Measurements from ENCODE around the gene PSMG4. TPM values are rescaled to one million over a fixed set of nuclear protein-coding genes. Genes with fewer than 3 reads are reported as not detected.
A peak's percentile ranks its signal among the peaks of the same experiment; 100 is the strongest.

The PSMG4 gene
- total and polyA plus RNA-seq, 2 donors (not counting 3 experiments of a cell fraction or from before 2014, with no cell fraction given) = 31.4 to 46.0 TPM

GRCh38 chr6:3259491-3259958 lies 778 bp downstream of the PSMG4 start:
- TF ChIP-seq POLR2AphosphoS5 (IDR thresholded peaks at IDR 0.05; ENCODE audit: insufficient read depth, low read depth, low read length) = peak; percentile 23
- no peak for TF ChIP-seq GATA2 (IDR thresholded peaks at IDR 0.05; ENCODE audit: insufficient read depth, insufficient read length, low read depth, low read length)
- no peaks in the 10 kb centered on the region for H4K20me1 ChIP-seq (replicated peaks; ENCODE audit: control insufficient read depth, extremely low read depth, insufficient read depth, low read length)
- H3K9ac ChIP-seq (replicated peaks; ENCODE audit: extremely low read depth, insufficient read depth, low read length) = peak overlapping the region; percentile 49
- peaks cover 3 to 10% of the 10 kb centered on the region in 2 experiments for H3K36me3 ChIP-seq (ENCODE audit: control insufficient read depth in 2 of 2, extremely low read depth in 1 of 2, insufficient read depth in 2 of 2, low read length in 2 of 2)
- H3K4me3 ChIP-seq (replicated peaks in 1 of 3; ENCODE audit: insufficient read depth in 1 of 3, low read depth in 1 of 3, low read length in 3 of 3) = peak overlapping the region; percentile 36 to 98 (median 41)
- ChIA-PET CTCF (interaction anchor here (0.7 to 4.4 kb wide), 9 partner anchors 8 to 719 kb away, joined by 3 to 25 read pairs (median 3); partner anchors contain the start of gene TUBB2A), POLR2A (no interaction called here)
- H3K9me3 ChIP-seq (replicated peaks; ENCODE audit: control insufficient read depth, insufficient read depth, low read length) = no peaks in the 10 kb centered on the region
- peak overlapping the region; percentile 16 for H3K4me2 ChIP-seq (ENCODE audit: insufficient read depth, low read length)
- intact Hi-C loops (cut with micrococcal nuclease) = loop anchor here (2.0 kb wide), 4 partner anchors 65 to 261 kb away; partner anchors contain the start of genes NQO2 and RIPK1
- peaks cover 55% of the 10 kb centered on the region for H3K79me2 ChIP-seq (ENCODE audit: control insufficient read depth, insufficient read depth, low read length)
- dilution Hi-C loops (cut with MboI; ENCODE audit: extremely low pct_ligation_motif_present, low sequenced_read_pairs) = no loop called here
- H2AFZ ChIP-seq (ENCODE audit: low read depth, low read length) = peak overlapping the region; percentile 33
- peaks cover 4 to 5% of the 10 kb centered on the region in 2 experiments for H3K27me3 ChIP-seq (ENCODE audit: control insufficient read depth in 2 of 2, insufficient read depth in 2 of 2, low read length in 2 of 2)
- no TSS peak for BruUV-seq (replicated peaks)
- H3K4me1 ChIP-seq (ENCODE audit: control insufficient read depth, extremely low read depth, insufficient read depth, low read length) = peaks cover 7% of the 10 kb centered on the region
- DNase-seq (ENCODE audit: low read depth, low spot score) = peak; percentile 50
- H3K27ac ChIP-seq (ENCODE audit: insufficient read depth, low read depth, low read length) = peak overlapping the region; percentile 10
- FAIRE-seq = peak; percentile 91
- H3K9me1 ChIP-seq (replicated peaks; ENCODE audit: control insufficient read depth, extremely low read depth, insufficient read depth, low read length) = no peaks in the 10 kb centered on the region

GRCh38 chr6:3260296-3260695 lies 1.5 kb downstream of the PSMG4 start:
- no TSS peak for BruUV-seq (replicated peaks)

More at GRCh38 chr6:3260296-3260695, 1.5 kb downstream of the PSMG4 start:
- ChIA-PET CTCF (interaction anchor here (1.3 to 4.4 kb wide), 4 partner anchors 8 to 135 kb away, joined by 3 to 25 read pairs (median 8); partner anchors contain the start of gene TUBB2A), POLR2A (no interaction called here)
- DNase-seq (ENCODE audit: low read depth, low spot score) = no peak
- peak overlapping the region; percentile 24 for H3K4me2 ChIP-seq (ENCODE audit: insufficient read depth, low read length)
- no peak overlapping the region for H3K9ac ChIP-seq (replicated peaks; ENCODE audit: extremely low read depth, insufficient read depth, low read length)
- peaks cover 3 to 10% of the 10 kb centered on the region in 2 experiments for H3K36me3 ChIP-seq (ENCODE audit: control insufficient read depth in 2 of 2, extremely low read depth in 1 of 2, insufficient read depth in 2 of 2, low read length in 2 of 2)
- no peak overlapping the region for H3K4me3 ChIP-seq (replicated peaks in 1 of 3; ENCODE audit: insufficient read depth in 1 of 3, low read depth in 1 of 3, low read length in 3 of 3)
- peaks cover 7% of the 10 kb centered on the region for H3K4me1 ChIP-seq (ENCODE audit: control insufficient read depth, extremely low read depth, insufficient read depth, low read length)
- H3K79me2 ChIP-seq (ENCODE audit: control insufficient read depth, insufficient read depth, low read length) = peaks cover 62% of the 10 kb centered on the region
- no peaks in the 10 kb centered on the region for H3K9me3 ChIP-seq (replicated peaks; ENCODE audit: control insufficient read depth, insufficient read depth, low read length)
- no peaks in the 10 kb centered on the region for H3K9me1 ChIP-seq (replicated peaks; ENCODE audit: control insufficient read depth, extremely low read depth, insufficient read depth, low read length)
- H4K20me1 ChIP-seq (replicated peaks; ENCODE audit: control insufficient read depth, extremely low read depth, insufficient read depth, low read length) = no peaks in the 10 kb centered on the region
- H2AFZ ChIP-seq (ENCODE audit: low read depth, low read length) = no peak overlapping the region
- H3K27ac ChIP-seq (ENCODE audit: insufficient read depth, low read depth, low read length) = no peak overlapping the region
- dilution Hi-C loops (cut with MboI; ENCODE audit: extremely low pct_ligation_motif_present, low sequenced_read_pairs) = no loop called here
- H3K27me3 ChIP-seq (ENCODE audit: control insufficient read depth in 2 of 2, insufficient read depth in 2 of 2, low read length in 2 of 2) = peaks cover 1 to 4% of the 10 kb centered on the region in 2 experiments
- TF ChIP-seq EZH2 (IDR thresholded peaks at IDR 0.05; ENCODE audit: borderline replicate concordance, low read depth, low read length, severe bottlenecking) = no peak
- TF ChIP-seq GATA2 (IDR thresholded peaks at IDR 0.05; ENCODE audit: insufficient read depth, insufficient read length, low read depth, low read length) = no peak
- no peak for TF ChIP-seq JUN (IDR thresholded peaks at IDR 0.05; ENCODE audit: borderline replicate concordance, insufficient read depth, insufficient read length, low read depth)
- no peak for TF ChIP-seq POLR2AphosphoS5 (IDR thresholded peaks at IDR 0.05; ENCODE audit: insufficient read depth, low read depth, low read length)
- TF ChIP-seq POLR2A (IDR thresholded peaks at IDR 0.05; ENCODE audit: low read depth, low read length) = no peak
- no peak for TF ChIP-seq MAX (IDR thresholded peaks at IDR 0.05; ENCODE audit: insufficient read depth, insufficient read length)
- TF ChIP-seq CTCF (IDR thresholded peaks at IDR 0.05; ENCODE audit: extremely low read depth in 1 of 2, insufficient read depth in 1 of 2, low read depth in 1 of 2, low read length in 2 of 2) = no peak
- no peak for TF ChIP-seq FOS (IDR thresholded peaks at IDR 0.05; ENCODE audit: borderline replicate concordance, insufficient read depth, low read length)
- TF ChIP-seq MYC (IDR thresholded peaks at IDR 0.05; ENCODE audit: low read depth, low read length) = no peak
- intact Hi-C loops (cut with micrococcal nuclease) = no loop called here
- no peak for FAIRE-seq
